K562 (cell line): Measurements from ENCODE around the gene PHC3. TPM values are rescaled to one million over a fixed set of nuclear protein-coding genes. Genes with fewer than 3 reads are reported as not detected.

Experiments used
- CXXC5 ChIP-seq: fragments of 250-450 bp; sonication (Bioruptor Pico); IDR thresholded peaks from 2 replicates; pipeline ENCODE4 v1.8.0; 2022; ENCODE audit warnings: inconsistent platforms, mild to moderate bottlenecking, moderate library complexity
- HIVEP1 ChIP-seq: fragments of 250-450 bp; sonication (Bioruptor Pico); IDR thresholded peaks from 2 replicates; pipeline ENCODE4 v1.4.0; 2020; ENCODE audit warnings: mild to moderate bottlenecking
- ID3 ChIP-seq, 2 experiments: fragments of 250-450 bp in 1 of 2; fragments of 450-650 bp in 1 of 2; sonication (Bioruptor Pico) in 1 of 2; IDR thresholded peaks; 2 replicates each; pipeline versions ENCODE4 v1.6.1 to v1.8.0; 2016 to 2021; ENCODE audit warnings: mild to moderate bottlenecking in 2 of 2, moderate library complexity in 2 of 2, missing compliant biosample characterization in 1 of 2, missing genetic modification characterization in 1 of 2
- MAFF ChIP-seq: IDR thresholded peaks from 2 replicates; pipeline ENCODE4 v1.6.1; 2012; ENCODE audit warnings: low read length, improper control_type of control experiment
- MGA ChIP-seq: fragments of 450-650 bp; IDR thresholded peaks from 2 replicates; pipeline ENCODE4 v1.6.1; 2016; ENCODE audit warnings: mild to moderate bottlenecking, moderate library complexity
- SMAD1 ChIP-seq: fragments of 150-350 bp; IDR thresholded peaks from 2 replicates; pipeline ENCODE4 v1.6.1; 2014; ENCODE audit warnings: low read length, low read depth; ENCODE audit not compliant: partially characterized antibody
- SRSF7 ChIP-seq: fragments of 200-400 bp; formaldehyde crosslinking; optimal IDR thresholded peaks from 2 replicates; pipeline ENCODE3; 2017; ENCODE audit warnings: mild to moderate bottlenecking, low read depth, low read length
- TAL1 ChIP-seq: fragments of 450-650 bp; IDR thresholded peaks from 2 replicates; pipeline ENCODE4 v1.6.1; 2016; ENCODE audit warnings: mild to moderate bottlenecking
- TEAD2 ChIP-seq: fragments of 450-650 bp; IDR thresholded peaks from 2 replicates; pipeline ENCODE4 v1.6.1; 2016; ENCODE audit warnings: missing genetic modification characterization, control low read depth, missing compliant biosample characterization
- XRCC5 ChIP-seq: fragments of 200-400 bp; formaldehyde crosslinking; IDR thresholded peaks from 2 replicates; pipeline ENCODE4 v1.6.1; 2017; ENCODE audit warnings: low read depth, mild to moderate bottlenecking, low read length
- ZBTB33 ChIP-seq: sonication (generic); formaldehyde crosslinking; IDR thresholded peaks from 2 replicates; pipeline ENCODE4 v1.8.1; 2023; ENCODE audit warnings: mild to moderate bottlenecking, missing genetic modification reagents
- ZNF280B ChIP-seq: fragments of 250-450 bp; sonication (Bioruptor Pico); IDR thresholded peaks from 2 replicates; pipeline ENCODE4 v1.5.1; 2021; ENCODE audit warnings: mild to moderate bottlenecking
- polyA plus RNA-seq, 8 experiments: library from polyadenylated mRNA; depleted of rRNA in 4 of 8; stranded (reverse) in 5 of 8; unstranded in 3 of 8; fragments of >200 nt; fragmentation: Nextera tagmentation in 2 of 8; fragmentation: Illumina TruSeq in 1 of 8; extraction: Ambion mirVana in 2 of 8; extraction: Trizol in 1 of 8; gene quantifications; 2 replicates each; pipeline versions ENCODE4 v1.2.1 to v1.2.3, GENCODE V29; 2011 to 2014; ENCODE audit warnings: inconsistent platforms in 1 of 8, missing spikeins in 1 of 8
- total RNA-seq, 7 experiments: library from RNA; depleted of rRNA in 6 of 7; stranded (reverse); fragments of >200 nt in 6 of 7; fragmentation: Illumina TruSeq in 2 of 7; extraction: Trizol in 2 of 7; gene quantifications; 2 replicates each; pipeline versions ENCODE4 v1.2.1 to v1.2.3, GENCODE V29; 2011 to 2021; ENCODE audit warnings: low replicate concordance in 1 of 7

Gene PHC3
- total and polyA plus RNA-seq, 9 of the 15 experiments (the other 6 are each of a cell fraction or from before 2014, with no cell fraction given): 3.1 to 21.6 (median 10.5) TPM

GRCh38 chr3:170076715-170077238 is 104.8 kb downstream of the PHC3 start (continued):
- TF ChIP-seq MAFF (no peak), TAL1 (peak; percentile 16; the same call in 1 of the 2 replicates), TEAD2 (tag) (no peak), SMAD1 (no peak), ZBTB33 (CRISPR knock-in tag) (peak; percentile 54), CXXC5 (0 out of 2 replicates have a peak, but pooled peaks have one; percentile 11), ZNF280B (CRISPR knock-in tag) (no peak), HIVEP1 (no peak), SRSF7 (no peak), XRCC5 (no peak), ID3 (CRISPR knock-in tag; IDR thresholded peaks at IDR 0.05) (no peak), ID3 (tag; IDR thresholded peaks at IDR 0.05) (0 out of 2 replicates have a peak, but pooled peaks have one; percentile 27), MGA (no peak; the same call in 1 of the 2 replicates)
